CD4-positive, alpha-beta T cell treated with Interleukin-4 for 4 hours (primary cell): Measurements from ENCODE around the gene RGS12.

Source experiments
- DNase-seq: peaks from one replicate; pipeline ENCODE4 v3.0.0-alpha.2; 2020

Gene RGS12

DNA sequence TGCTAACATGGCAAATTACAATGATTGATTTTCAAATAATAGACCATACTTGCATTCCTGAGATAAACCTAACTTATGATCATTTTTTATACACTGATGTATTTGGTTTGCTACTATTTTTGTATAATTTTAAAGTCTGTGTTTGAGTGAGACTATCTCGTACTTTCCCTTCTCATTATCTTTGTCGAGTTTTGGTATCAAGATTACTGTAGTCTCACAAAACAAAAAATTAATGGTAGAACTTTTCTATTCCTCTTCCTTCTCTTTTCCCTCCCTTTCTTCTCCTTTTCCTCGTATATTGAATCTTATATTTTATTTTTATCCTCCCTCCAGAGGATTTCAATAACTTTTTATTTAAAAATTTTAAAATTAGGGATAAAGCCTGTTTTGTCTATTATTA lies 41.5 kb downstream of the RGS12 start:
- DNase-seq, result no peak

DNA sequence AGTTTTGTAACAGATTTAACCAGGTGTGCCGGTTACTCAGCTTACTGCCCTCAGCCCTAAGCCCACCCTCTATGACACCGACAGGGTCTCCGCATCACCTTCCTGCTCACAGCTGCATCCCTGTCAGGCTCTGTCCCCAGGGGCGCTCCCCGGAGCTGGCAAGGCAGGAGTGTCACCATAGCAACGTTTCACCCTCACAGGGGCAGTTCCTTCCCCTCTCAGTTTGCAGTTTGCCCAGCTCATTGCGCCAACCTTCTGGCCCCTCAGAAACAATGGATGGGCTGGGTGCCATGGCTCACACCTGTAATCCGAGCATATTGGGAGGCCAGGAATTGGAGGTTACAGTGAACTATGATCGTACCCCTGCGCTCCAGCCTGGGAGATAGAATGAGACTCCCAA lies 42.6 kb downstream of the RGS12 start:
- no peak for DNase-seq

GRCh38 chr4:3335982-3336381 lies 43.2 kb downstream of the RGS12 start:
- no peak for DNase-seq

DNA sequence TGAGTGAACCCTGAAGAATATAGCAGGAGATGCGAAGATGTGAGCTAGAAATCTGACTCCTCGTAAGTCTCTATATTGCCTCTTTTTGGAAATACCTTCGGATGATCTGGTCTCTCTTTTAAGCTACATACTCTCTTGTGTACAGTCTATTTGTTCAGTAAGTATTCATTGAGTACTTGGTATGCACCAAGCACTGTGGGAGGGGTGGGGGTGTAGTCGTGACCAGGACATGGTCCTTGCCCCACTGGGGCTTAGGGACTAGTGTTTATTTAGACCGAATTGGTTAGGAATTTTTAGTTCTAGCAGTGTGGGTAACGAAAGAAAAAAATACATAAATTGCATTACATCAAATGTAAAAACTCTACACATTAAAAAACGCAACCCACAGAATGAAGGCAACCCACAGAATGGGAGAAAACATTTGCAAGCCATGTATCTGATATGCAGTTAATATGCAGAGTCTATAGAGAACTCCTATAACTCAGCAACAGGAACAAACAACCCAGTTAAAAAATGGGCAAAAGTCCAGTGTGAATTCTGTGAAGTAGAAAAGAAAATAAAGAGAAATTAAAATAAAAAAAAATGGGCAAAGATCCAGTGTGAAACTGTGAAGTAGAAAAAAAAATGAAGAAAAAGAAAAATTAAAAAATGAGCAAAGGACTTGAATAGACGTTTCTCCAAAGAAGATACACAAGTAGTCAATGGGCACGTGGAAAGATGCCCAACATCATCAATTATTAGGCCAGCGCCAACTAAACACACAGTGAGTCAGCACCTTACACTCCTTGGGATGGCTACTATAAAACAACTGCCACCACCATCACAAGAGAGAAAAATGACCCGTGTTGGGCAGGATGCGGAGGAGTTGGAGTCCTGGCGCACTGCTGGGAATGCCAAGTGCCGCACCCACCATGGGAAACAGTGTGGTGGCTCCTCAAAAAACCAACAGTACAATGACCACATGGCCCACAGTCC lies 43.8 kb downstream of the RGS12 start:
- DNase-seq, result no peak

- DNase-seq, result no peak
Measured at GRCh38 chr4:3337357-3337732, 44.5 kb downstream of the RGS12 start.

- no peak for DNase-seq
Measured at GRCh38 chr4:3337811-3338210, 45.0 kb downstream of the RGS12 start.

- no peak for DNase-seq
Measured at GRCh38 chr4:3338321-3338838, 45.6 kb downstream of the RGS12 start.

DNA sequence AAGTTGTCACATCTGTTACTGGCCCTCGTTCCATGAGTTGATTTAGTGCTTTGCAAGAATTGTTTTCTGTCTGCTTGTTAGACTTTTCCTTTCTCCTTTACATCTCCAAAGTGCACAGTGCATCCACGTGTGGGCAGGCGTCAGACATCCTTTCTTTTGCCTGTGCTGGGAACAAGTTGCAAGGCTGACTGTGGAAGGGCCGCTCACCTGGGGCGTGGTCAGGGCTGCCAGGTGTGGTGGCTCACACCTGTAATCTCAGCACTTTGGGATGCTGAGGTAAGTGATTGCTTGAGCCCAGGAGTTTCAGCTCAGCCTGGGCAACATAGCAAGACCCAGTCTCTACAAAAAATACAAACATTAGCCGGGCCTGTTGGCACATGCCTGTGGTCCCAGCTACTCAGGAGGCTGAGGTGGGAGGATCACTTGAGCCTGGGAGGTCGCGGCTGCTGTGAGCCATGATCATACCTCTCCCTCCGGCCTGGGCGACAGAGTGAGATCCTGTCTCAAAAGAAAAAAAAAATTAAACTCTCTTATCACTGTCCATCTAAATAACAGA lies 46.2 kb downstream of the RGS12 start:
- DNase-seq, result no peak

DNA sequence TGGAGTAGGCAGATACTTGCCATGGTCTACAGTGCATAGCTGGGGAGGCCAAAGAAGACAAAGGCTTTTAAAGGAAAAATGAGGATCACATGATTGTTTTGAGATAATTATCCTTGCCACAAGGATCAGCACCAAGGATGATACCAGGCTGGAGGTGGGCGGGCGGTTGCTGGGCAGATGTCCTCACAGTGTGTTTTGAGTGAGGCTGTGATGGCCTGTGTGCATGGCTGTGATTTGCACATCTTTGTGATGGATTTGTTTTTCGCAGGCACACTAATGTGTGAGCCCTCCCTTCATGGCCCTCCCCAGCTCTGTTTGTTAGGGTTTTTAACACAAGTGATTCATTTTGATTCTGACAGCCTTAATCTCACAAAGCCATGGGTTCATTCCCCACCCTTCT lies 46.8 kb downstream of the RGS12 start:
- DNase-seq, result no peak

DNA sequence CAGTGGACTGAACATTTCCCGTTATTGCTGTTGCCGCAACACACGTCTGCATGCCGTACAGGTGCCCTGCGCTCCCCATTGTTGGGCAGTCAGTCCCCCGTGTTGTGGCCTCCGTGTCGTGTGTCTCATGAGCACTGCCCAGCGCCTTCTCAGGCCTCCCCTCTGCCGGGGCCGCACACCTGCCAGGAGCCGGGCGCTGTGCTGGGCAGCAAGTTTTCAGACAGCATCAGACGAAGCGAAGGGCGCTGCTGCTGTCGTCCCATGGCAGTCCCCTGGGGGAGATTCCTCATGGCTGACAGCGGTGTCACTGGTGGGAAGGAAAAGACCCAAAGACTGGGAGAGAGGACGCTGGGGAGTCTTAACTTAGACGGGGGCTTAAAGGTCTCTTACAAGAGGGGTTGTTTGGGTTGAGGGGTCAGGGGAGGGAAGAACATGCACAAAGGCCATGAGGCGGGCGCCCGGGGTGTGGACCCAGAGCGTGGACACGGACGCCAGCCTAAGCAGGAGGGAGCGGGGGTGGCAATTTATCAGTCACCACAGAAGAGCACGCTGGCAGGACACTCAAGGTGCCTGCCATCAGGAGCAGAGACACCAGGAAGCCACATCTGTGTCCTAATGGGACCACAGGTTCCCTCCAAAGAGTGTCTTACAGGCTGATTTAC lies 47.3 kb downstream of the RGS12 start:
- DNase-seq, result no peak

DNA sequence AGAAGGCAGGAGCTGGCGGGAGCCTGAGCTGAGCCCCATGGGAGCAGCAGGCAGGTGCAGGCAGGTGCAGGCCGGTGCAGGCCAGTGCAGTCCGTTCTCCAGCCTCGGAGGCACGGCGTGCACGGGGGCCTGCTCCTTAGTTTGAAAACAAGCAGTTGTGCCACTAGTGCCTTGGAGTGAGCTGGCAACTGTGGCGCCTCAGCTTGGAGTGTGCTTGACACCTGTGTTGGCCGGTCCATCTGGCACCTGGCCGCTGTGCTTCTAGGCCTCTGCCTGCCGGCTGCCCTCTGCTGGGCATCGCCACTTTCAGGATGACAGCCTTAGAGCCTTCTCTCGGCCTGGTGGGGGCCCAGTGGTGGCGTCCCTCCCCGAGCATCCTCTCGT lies 47.9 kb downstream of the RGS12 start:
- no peak for DNase-seq

GRCh38 chr4:3341760-3342159 lies 48.9 kb downstream of the RGS12 start:
- DNase-seq, result no peak

DNA sequence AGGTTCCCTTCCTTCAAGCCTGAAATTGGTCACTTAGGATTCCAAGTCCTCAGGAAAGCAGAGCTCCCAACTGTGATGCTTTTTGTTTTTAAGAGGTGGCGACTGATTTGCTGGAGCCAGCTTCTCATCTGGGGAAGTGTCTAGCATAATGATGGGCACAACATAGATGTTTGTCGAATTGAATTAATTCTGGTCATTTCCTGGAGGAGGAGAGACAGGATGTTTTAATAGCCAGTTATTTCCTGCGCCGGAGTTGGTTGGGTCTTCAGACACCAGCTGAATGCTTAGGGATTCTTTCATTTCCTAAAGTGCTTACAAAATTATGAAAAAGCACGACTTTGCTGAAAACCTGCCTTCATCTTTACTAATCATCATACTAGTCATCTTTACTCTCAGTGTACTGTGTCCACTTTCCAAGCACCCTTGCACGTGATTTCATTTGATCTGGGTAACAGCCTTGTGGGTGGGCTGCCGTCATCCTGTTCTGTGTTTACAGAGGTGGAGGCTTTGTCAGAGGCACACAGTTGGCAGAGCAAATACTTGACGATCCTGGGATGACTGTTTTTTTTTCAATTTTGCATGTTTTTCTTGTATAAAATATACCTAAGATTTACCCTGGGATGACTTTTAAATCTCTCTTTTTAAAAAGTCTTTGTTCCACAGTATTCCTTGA lies 49.5 kb downstream of the RGS12 start:
- no peak for DNase-seq
